Fibroblast of mammary gland (primary cell): ENCODE measurements around the gene CLCN7.

Experiments
- DNase-seq: peaks from one replicate; pipeline ENCODE4 v3.0.0-alpha.2; 2010; ENCODE audit warnings: low read depth
- H3K4me3 ChIP-seq: 2 replicates; pipeline ENCODE4 v1.5.1; 2011; ENCODE audit warnings: low read depth, mild to moderate bottlenecking, low read length, moderate library complexity; ENCODE audit not compliant: control insufficient read depth
- TF ChIP-seq, protein P1 (sequence below): conservative IDR thresholded peaks from 2 replicates; pipeline ENCODE4 v1.5.1; 2011; ENCODE audit warnings: low read depth, low read length, inconsistent platforms; ENCODE audit not compliant: control insufficient read depth, insufficient read depth

Gene CLCN7

DNA sequence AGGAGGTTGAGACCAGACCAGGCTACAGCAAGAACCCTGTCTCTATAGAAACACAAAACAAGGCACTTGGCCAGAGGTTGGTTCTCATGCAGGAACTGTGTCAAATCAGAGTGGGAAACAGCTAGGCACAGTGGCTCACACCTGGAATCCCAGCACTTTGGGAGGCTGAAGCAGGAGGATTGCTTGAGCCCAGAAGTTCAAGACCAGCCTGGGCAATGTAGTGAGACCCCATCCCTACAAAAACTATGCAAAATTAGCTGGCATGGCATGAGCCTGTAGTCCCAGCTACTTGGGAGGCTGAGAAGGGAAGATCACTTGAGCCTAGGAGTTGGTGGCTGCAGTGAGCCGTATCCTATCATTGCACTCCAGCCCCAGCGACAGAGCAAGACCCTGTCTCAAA, 62.0 kb downstream of the CLCN7 start:
- H3K4me3 ChIP-seq = no peak overlapping the region
- TF ChIP-seq, protein P1, sequence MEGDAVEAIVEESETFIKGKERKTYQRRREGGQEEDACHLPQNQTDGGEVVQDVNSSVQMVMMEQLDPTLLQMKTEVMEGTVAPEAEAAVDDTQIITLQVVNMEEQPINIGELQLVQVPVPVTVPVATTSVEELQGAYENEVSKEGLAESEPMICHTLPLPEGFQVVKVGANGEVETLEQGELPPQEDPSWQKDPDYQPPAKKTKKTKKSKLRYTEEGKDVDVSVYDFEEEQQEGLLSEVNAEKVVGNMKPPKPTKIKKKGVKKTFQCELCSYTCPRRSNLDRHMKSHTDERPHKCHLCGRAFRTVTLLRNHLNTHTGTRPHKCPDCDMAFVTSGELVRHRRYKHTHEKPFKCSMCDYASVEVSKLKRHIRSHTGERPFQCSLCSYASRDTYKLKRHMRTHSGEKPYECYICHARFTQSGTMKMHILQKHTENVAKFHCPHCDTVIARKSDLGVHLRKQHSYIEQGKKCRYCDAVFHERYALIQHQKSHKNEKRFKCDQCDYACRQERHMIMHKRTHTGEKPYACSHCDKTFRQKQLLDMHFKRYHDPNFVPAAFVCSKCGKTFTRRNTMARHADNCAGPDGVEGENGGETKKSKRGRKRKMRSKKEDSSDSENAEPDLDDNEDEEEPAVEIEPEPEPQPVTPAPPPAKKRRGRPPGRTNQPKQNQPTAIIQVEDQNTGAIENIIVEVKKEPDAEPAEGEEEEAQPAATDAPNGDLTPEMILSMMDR = no peak
- DNase-seq = no peak

DNA sequence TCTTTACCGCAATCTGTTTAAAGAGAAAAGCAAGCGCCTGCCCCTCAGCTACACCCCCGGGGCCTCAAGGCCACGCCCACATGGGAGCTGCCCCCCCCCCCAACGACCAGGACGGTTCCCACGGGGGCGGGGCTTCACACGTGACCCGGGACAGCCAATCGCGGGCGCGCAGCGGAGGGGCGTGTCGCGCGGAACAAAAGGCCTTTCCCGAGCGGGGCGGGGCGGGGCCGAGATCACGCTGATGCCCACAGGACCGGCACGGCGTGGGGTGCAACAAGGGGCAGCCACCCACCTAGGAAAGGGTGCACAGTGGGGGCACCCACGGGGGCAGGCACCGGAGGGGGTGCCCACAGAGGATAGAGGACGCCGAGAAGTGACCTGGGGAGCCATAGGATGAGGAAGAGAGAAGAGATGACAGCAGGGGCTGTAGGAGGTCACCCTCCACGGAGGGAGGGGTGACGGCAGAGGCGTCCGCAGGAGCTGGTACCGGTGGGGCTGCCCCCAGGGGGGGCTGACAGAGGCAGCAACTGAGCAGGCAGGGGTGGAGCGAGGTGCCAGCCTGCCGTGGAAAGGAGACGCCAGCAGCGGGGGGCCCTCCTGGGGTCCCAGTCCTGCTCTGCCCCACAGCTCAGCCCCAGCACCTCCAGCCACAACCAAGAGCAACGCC, 66.5 kb downstream of the CLCN7 start:
- TF ChIP-seq, protein P1 = no peak
- H3K4me3 ChIP-seq = peak overlapping the region; percentile 62
- DNase-seq = peak; percentile 81

- peak overlapping the region; percentile 31 for H3K4me3 ChIP-seq
- peak; percentile 64 for DNase-seq
- TF ChIP-seq, protein P1 = no peak
These were observed 67.1 kb downstream of the CLCN7 start for GRCh38 chr16:1407753-1408152.

DNA sequence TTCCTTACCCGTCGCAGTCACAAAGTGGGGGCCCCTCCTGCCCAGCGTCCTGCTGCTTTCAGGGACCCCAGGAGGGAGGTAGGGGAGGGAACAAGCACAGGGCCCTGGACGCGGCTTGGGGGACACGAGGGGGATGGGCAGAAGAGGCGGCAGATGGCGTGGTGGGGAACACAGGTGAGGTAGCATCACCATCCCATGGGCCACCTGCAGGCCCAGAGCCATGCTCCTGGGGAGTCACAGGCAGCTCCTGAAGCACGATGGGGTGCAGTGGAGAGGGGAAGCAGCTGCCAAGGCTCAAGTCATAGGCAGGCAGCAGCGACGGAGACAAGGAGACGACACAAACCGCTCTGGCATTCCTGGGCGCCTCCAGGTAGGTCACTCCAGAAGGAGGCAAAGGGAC, 71.1 kb downstream of the CLCN7 start:
- TF ChIP-seq, protein P1 = no peak

DNA sequence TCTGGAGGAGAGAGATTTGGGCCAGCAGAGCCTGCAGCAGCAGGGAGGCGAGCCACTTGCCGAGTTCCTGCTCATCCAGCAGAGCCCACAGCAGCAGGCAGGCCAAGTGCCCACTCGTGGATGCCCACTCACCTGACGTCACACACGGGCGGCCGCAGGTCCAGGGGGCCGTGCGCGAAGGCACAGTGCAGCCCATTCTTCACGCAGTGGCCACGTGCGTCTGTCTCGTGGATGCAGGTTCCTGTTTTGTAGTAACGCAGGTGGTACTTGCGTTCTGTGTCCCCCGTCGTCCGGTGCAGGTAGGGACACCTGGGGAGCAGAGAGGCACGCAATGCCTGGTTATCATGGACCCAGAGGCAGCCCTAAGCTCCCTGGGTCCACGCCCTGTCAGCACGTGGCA, 71.8 kb downstream of the CLCN7 start:
- H3K4me3 ChIP-seq = no peak overlapping the region
- DNase-seq = no peak
- TF ChIP-seq, protein P1 = no peak

More for the DNA sequence above, 71.1 kb downstream of the CLCN7 start:
- H3K4me3 ChIP-seq = no peak overlapping the region
- DNase-seq = no peak

- TF ChIP-seq, protein P1 = no peak
- H3K4me3 ChIP-seq = no peak overlapping the region
- no peak for DNase-seq
These were observed 73.1 kb downstream of the CLCN7 start for GRCh38 chr16:1401758-1402154.
